Measurements from ENCODE around the gene GNG7. TPM values are rescaled to one million over a fixed set of nuclear protein-coding genes. Genes with fewer than 3 reads are reported as not detected.

The GNG7 gene
- polyA plus RNA-seq, 1 of the 3 experiments (the other 2 are of a cell fraction) = 2.2 TPM

DNA sequence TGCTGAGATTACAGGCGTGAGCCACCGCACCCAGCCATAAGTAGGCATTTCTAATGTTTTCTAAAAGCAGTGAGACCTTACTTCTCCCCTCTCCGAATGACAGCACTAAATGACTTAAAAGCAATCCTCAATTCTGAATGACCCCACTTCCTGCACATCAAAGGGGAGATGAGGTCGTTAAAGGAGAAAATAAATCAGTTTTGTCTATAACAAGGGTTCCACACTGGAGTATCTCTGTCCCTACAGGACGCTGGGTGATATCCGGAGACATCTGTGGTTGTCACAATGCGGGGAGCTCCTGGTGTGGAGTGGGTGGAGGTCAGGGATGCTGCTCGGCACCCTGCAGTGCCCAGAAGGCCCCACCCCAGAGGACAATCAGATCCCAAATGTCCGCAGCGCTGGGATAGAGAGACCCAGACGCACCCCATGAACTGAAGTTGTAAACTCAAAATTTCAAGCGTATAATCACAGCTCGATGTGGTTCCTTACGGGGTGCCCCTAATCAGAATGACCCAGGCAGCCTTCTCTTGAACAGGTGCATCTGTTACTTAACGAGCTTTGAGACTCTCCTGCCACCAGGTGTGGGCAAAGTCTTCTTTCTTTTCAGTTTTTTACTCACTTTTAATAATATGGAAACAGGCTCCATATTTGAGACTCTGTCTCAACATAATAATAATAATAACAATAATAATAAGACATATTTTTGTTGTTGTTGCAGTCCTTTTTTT, 2.9 kb downstream of the GNG7 start:
- Histone ChIP-seq H3K4me2 (no peak overlapping the region), H3K9ac (no peak overlapping the region), H3F3A (replicated peaks; ENCODE audit: insufficient read depth) (no peaks in the 10 kb centered on the region), H3K27me3 (ENCODE audit: insufficient read depth) (no peaks in the 10 kb centered on the region), H3K9me2 (no peaks in the 10 kb centered on the region), H4K20me1 (ENCODE audit: insufficient read depth) (no peaks in the 10 kb centered on the region), H3K4me1 (ENCODE audit: control insufficient read depth in 1 of 2, insufficient read depth in 2 of 2, low read depth in 1 of 2, low read length in 1 of 2) (peaks cover 0 to 5% of the 10 kb centered on the region in 2 experiments; a peak in 1 of 4 replicates), H3K79me2 (ENCODE audit: insufficient read depth) (no peaks in the 10 kb centered on the region), H2AFZ (ENCODE audit: low read depth) (no peak overlapping the region), H3K27ac (ENCODE audit: low read depth in 2 of 2, low read length in 1 of 2) (no peak overlapping the region), H3K36me3 (replicated peaks in 1 of 2; ENCODE audit: control insufficient read depth in 1 of 2, insufficient read depth in 2 of 2, low read length in 1 of 2) (no peaks in the 10 kb centered on the region), H3K9me3 (no peaks in the 10 kb centered on the region), H3K4me3 (ENCODE audit: low read depth in 2 of 2, low read length in 1 of 2) (no peak overlapping the region)
- TF ChIP-seq NRF1 (IDR thresholded peaks at IDR 0.05; ENCODE audit: low read depth, low read length) (no peak), EZH2phosphoT487 (IDR thresholded peaks at IDR 0.05; ENCODE audit: borderline replicate concordance, low read depth) (no peak), ELF1 (IDR thresholded peaks at IDR 0.05) (no peak), MXI1 (IDR thresholded peaks at IDR 0.05; ENCODE audit: low read depth, low read length) (no peak), POLR2AphosphoS5 (IDR thresholded peaks at IDR 0.05; ENCODE audit: low read depth, low read length) (no peak), EP300 (IDR thresholded peaks at IDR 0.05; ENCODE audit: borderline replicate concordance in 1 of 2, low read depth in 1 of 2, low read length in 1 of 2) (no peak), ZBTB33 (IDR thresholded peaks at IDR 0.05; ENCODE audit: borderline replicate concordance, low read depth) (no peak), TEAD4 (IDR thresholded peaks at IDR 0.05; ENCODE audit: borderline replicate concordance, insufficient read depth) (no peak), YY1 (IDR thresholded peaks at IDR 0.05; ENCODE audit: low read depth) (no peak)
- TF ChIP-seq, protein P1, sequence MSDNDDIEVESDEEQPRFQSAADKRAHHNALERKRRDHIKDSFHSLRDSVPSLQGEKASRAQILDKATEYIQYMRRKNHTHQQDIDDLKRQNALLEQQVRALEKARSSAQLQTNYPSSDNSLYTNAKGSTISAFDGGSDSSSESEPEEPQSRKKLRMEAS (IDR thresholded peaks at IDR 0.05; ENCODE audit: low read depth) = no peak
- ChIA-PET POLR2A (no interaction called here), CTCF (interaction anchor here (3.5 kb wide), 1 partner anchor 51 kb away, joined by 14 read pairs; no protein-coding TSS in a partner anchor)
- WGBS (ENCODE audit: low lambda C conversion rate) = 69% methylated on average over 11 of the region's 15 CpGs
- no peak for DNase-seq

DNA sequence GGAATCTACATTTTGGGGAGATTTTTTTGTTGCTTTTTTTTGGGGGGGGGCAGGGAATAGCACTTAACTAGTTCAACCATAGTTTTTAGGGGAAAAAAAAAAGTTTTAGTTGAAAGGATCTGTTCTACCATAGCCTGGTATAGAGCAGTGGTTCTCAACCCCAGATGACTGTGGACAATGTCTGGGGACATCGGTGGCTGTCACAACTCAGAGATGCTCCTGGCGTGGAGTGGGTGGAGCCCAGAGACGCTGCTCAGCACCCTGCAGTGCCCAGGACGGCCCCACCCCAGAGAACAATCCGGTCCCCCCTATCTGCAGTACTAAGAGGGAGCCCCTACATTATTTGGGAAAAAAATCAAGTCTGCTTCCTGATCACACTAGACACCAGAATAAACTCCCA, 8.3 kb downstream of the GNG7 start:
- no peak for DNase-seq
- CTCF ChIA-PET = interaction anchor here (1.5 kb wide), 1 partner anchor 55 kb away, joined by 5 read pairs; no protein-coding TSS in a partner anchor
- no peak overlapping the region for H3K4me3 ChIP-seq (ENCODE audit: low read depth in 2 of 2, low read length in 1 of 2)
- H3K4me2 ChIP-seq = no peak overlapping the region
- H3K27me3 ChIP-seq (ENCODE audit: insufficient read depth) = no peaks in the 10 kb centered on the region
- no peaks in the 10 kb centered on the region for H3K9me3 ChIP-seq
- TF ChIP-seq CHD2 (IDR thresholded peaks at IDR 0.05; ENCODE audit: low read length, partially characterized antibody) = no peak
- TF ChIP-seq FOXM1 (IDR thresholded peaks at IDR 0.05; ENCODE audit: low read depth) = no peak
- TF ChIP-seq GATA2 (CRISPR knock-in tag; IDR thresholded peaks at IDR 0.05) = no peak
- TF ChIP-seq, protein P2, sequence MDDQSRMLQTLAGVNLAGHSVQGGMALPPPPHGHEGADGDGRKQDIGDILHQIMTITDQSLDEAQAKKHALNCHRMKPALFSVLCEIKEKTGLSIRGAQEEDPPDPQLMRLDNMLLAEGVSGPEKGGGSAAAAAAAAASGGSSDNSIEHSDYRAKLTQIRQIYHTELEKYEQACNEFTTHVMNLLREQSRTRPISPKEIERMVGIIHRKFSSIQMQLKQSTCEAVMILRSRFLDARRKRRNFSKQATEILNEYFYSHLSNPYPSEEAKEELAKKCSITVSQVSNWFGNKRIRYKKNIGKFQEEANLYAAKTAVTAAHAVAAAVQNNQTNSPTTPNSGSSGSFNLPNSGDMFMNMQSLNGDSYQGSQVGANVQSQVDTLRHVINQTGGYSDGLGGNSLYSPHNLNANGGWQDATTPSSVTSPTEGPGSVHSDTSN (IDR thresholded peaks at IDR 0.05) = no peak
- no peak for TF ChIP-seq RAD21 (IDR thresholded peaks at IDR 0.05; ENCODE audit: low read length)
- TF ChIP-seq, protein P3, sequence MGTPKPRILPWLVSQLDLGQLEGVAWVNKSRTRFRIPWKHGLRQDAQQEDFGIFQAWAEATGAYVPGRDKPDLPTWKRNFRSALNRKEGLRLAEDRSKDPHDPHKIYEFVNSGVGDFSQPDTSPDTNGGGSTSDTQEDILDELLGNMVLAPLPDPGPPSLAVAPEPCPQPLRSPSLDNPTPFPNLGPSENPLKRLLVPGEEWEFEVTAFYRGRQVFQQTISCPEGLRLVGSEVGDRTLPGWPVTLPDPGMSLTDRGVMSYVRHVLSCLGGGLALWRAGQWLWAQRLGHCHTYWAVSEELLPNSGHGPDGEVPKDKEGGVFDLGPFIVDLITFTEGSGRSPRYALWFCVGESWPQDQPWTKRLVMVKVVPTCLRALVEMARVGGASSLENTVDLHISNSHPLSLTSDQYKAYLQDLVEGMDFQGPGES (IDR thresholded peaks at IDR 0.05; ENCODE audit: low read depth, low read length) = no peak
- TF ChIP-seq MXI1 (IDR thresholded peaks at IDR 0.05; ENCODE audit: low read depth, low read length) = no peak
- TF ChIP-seq SIN3A (IDR thresholded peaks at IDR 0.05; ENCODE audit: borderline replicate concordance, low read depth, low read length) = no peak
- TF ChIP-seq FOSL2 (IDR thresholded peaks at IDR 0.05; ENCODE audit: borderline replicate concordance, low read depth) = no peak
- no peak for TF ChIP-seq TAF1 (IDR thresholded peaks at IDR 0.05; ENCODE audit: borderline replicate concordance, low read depth, low read length)
- no peak for TF ChIP-seq FOXJ3 (CRISPR knock-in tag; IDR thresholded peaks at IDR 0.05)
- TF ChIP-seq RFX5 (IDR thresholded peaks at IDR 0.05; ENCODE audit: low read length) = no peak
- TF ChIP-seq SMC3 (IDR thresholded peaks at IDR 0.05; ENCODE audit: low read depth, low read length) = no peak
- no peak for TF ChIP-seq POLR2AphosphoS5 (IDR thresholded peaks at IDR 0.05; ENCODE audit: low read depth, low read length)
- no peak for TF ChIP-seq MEF2A (IDR thresholded peaks at IDR 0.05; ENCODE audit: borderline replicate concordance, low read depth)
- POLR2A ChIA-PET = no interaction called here
- H4K20me1 ChIP-seq (ENCODE audit: insufficient read depth) = no peaks in the 10 kb centered on the region
- H2AFZ ChIP-seq (ENCODE audit: low read depth) = no peak overlapping the region
- no peaks in the 10 kb centered on the region for H3F3A ChIP-seq (replicated peaks; ENCODE audit: insufficient read depth)
- H3K27ac ChIP-seq (ENCODE audit: low read depth in 2 of 2, low read length in 1 of 2) = no peak overlapping the region
- no peaks in the 10 kb centered on the region for H3K9me2 ChIP-seq
- H3K79me2 ChIP-seq (ENCODE audit: insufficient read depth) = no peaks in the 10 kb centered on the region
- H3K36me3 ChIP-seq (replicated peaks in 1 of 2; ENCODE audit: control insufficient read depth in 1 of 2, insufficient read depth in 2 of 2, low read length in 1 of 2) = no peaks in the 10 kb centered on the region
- no peak overlapping the region for H3K9ac ChIP-seq
- H3K4me1 ChIP-seq (ENCODE audit: control insufficient read depth in 1 of 2, insufficient read depth in 2 of 2, low read depth in 1 of 2, low read length in 1 of 2) = no peaks in the 10 kb centered on the region; a peak in 1 of 4 replicates
- 73% methylated on average over 3 of the region's 5 CpGs for WGBS (ENCODE audit: low lambda C conversion rate)
